ENCODE data around the gene MYBPH. TPM values are rescaled to one million over a fixed set of nuclear protein-coding genes. Genes with fewer than 3 reads are reported as not detected.

The MYBPH gene
- total RNA-seq, 4 donors from 2014 or later, result not detected

DNA sequence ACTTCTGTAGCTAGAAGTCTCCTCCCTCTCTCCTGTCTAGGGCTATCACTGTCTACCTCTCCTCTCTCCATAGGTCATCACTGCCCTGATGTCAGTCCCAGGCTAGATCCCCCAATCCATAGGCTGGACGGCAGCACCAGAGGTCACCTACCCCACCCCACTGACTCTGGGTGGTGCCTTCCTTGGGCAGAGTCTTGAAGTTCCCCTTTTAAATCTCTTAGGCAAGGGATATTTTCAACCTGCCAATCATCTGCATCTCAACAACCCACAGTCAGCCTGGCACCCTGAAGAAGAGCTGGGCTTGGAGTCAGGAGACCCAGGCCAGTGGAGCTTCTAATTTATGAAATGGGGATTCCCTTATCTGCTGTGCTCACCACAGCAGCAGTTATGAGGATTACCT, 13.2 kb downstream of the MYBPH start:
- no peaks in the 10 kb centered on the region for H3K36me3 ChIP-seq
- intact Hi-C loops (cut with DNase I), result no loop called here
- DNase-seq, result no peak
- H3K9me3 ChIP-seq, result peaks cover 0 to 6% (median 4%) of the 10 kb centered on the region in 3 donors
- no peak overlapping the region for H3K4me3 ChIP-seq
- WGBS, 2 donors, result 58% methylated on average over 1 of the region's 1 CpG; no CpG with 5 or more reads in 1 of the 2 donors
- H3K27ac ChIP-seq, result no peak overlapping the region
- TF ChIP-seq, protein P1, sequence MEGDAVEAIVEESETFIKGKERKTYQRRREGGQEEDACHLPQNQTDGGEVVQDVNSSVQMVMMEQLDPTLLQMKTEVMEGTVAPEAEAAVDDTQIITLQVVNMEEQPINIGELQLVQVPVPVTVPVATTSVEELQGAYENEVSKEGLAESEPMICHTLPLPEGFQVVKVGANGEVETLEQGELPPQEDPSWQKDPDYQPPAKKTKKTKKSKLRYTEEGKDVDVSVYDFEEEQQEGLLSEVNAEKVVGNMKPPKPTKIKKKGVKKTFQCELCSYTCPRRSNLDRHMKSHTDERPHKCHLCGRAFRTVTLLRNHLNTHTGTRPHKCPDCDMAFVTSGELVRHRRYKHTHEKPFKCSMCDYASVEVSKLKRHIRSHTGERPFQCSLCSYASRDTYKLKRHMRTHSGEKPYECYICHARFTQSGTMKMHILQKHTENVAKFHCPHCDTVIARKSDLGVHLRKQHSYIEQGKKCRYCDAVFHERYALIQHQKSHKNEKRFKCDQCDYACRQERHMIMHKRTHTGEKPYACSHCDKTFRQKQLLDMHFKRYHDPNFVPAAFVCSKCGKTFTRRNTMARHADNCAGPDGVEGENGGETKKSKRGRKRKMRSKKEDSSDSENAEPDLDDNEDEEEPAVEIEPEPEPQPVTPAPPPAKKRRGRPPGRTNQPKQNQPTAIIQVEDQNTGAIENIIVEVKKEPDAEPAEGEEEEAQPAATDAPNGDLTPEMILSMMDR (IDR thresholded peaks at IDR 0.05), result no peak
- TF ChIP-seq POLR2A (IDR thresholded peaks at IDR 0.05), result no peak
- no peaks in the 10 kb centered on the region for H3K4me1 ChIP-seq
- peaks cover 0 to 31% (median 0%) of the 10 kb centered on the region in 4 donors for H3K27me3 ChIP-seq

DNA sequence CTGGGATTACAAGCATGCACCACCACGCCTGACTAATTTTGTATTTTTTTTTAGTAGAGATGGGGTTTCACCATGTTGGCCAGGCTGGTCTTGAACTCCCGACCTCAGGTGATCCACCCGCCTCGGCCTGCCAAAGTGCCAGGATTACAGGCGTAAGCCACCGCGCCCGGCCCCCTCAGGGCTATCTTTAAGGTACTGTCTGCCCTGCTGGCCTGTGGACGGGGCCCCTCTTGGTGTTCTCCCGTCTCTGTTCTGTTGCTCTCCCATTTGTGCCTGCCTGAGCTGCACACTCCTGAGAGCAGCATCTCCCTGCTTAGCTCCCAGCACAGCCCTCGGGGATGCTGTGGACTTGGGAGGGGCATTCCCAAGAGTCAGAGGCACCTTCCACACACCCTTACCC, 13.9 kb downstream of the MYBPH start:
- 79 to 100% methylated on average over 4 to 10 of the region's 11 CpGs for WGBS, 2 donors
- no peak overlapping the region for H3K27ac ChIP-seq
- DNase-seq, result no peak

DNA sequence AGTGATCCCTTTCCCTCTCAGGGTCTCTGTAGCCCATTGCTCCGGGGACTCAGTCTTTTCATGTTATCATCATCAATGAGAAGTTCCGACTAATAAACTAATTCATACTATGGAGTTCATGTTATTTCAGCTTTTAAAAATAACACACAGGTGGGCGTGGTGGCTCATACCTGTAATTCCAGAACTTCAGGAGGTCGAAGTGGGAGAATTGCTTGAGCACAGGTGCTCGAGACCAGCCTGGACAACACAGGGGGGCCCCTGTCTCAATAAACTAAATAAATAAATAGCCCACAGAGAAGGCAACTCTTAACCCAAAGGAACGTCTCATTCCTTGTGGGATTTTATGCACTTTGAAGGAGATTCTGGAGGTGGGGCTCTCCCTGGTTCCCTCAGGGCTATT, 14.5 kb downstream of the MYBPH start:
- DNase-seq, result no peak
- TF ChIP-seq, protein P1 (IDR thresholded peaks at IDR 0.05), result no peak
- no peak for TF ChIP-seq POLR2A (IDR thresholded peaks at IDR 0.05)
- WGBS, 2 donors, result 47 to 80% methylated on average over 4 to 5 of the region's 6 CpGs

More for the DNA sequence above, 13.9 kb downstream of the MYBPH start:
- intact Hi-C loops (cut with DNase I), result no loop called here
- Histone ChIP-seq H3K4me3 (no peak overlapping the region), H3K9me3 (peaks cover 0 to 6% (median 4%) of the 10 kb centered on the region in 3 donors), H3K27me3 (peaks cover 0 to 27% (median 0%) of the 10 kb centered on the region in 4 donors), H3K4me1 (no peaks in the 10 kb centered on the region), H3K36me3 (no peaks in the 10 kb centered on the region)
- TF ChIP-seq, protein P1 (IDR thresholded peaks at IDR 0.05), result no peak
- no peak for TF ChIP-seq POLR2A (IDR thresholded peaks at IDR 0.05)

DNA sequence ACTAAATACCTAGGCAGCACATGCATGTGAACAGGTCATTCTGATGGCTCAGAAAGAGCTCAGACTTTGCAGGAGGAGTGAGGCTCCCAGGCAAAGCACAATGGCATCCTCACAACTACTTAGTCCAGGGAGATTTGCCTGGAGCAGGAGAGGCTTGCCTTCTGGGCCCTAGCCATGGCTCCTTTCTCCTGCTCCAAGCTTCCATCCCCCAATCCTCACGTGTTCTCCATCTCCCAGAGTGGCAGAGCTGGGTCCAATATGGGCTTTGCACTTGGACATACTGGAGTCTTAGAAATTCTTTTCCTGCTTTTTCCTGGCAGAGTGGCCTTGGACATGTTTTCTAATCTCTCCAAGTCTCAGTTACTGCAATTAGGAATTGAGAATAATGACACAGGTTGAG, 15.8 kb downstream of the MYBPH start:
- Histone ChIP-seq H3K9me3 (peaks cover 0 to 6% (median 4%) of the 10 kb centered on the region in 3 donors), H3K27me3 (peaks cover 0 to 38% (median 0%) of the 10 kb centered on the region in 4 donors), H3K4me3 (no peak overlapping the region), H3K36me3 (no peaks in the 10 kb centered on the region), H3K4me1 (no peaks in the 10 kb centered on the region), H3K27ac (no peak overlapping the region)
- WGBS, 2 donors, result 50 to 63% methylated on average over 1 of the region's 1 CpG
- TF ChIP-seq, protein P1 (IDR thresholded peaks at IDR 0.05), result no peak
- no peak for TF ChIP-seq POLR2A (IDR thresholded peaks at IDR 0.05)
- intact Hi-C loops (cut with DNase I), result no loop called here
- DNase-seq, result no peak

More for the DNA sequence above, 14.5 kb downstream of the MYBPH start:
- Histone ChIP-seq H3K9me3 (peaks cover 0 to 6% (median 4%) of the 10 kb centered on the region in 3 donors), H3K4me1 (no peaks in the 10 kb centered on the region), H3K36me3 (no peaks in the 10 kb centered on the region), H3K27me3 (peaks cover 0 to 28% (median 0%) of the 10 kb centered on the region in 4 donors), H3K27ac (no peak overlapping the region), H3K4me3 (no peak overlapping the region)
- intact Hi-C loops (cut with DNase I), result no loop called here

DNA sequence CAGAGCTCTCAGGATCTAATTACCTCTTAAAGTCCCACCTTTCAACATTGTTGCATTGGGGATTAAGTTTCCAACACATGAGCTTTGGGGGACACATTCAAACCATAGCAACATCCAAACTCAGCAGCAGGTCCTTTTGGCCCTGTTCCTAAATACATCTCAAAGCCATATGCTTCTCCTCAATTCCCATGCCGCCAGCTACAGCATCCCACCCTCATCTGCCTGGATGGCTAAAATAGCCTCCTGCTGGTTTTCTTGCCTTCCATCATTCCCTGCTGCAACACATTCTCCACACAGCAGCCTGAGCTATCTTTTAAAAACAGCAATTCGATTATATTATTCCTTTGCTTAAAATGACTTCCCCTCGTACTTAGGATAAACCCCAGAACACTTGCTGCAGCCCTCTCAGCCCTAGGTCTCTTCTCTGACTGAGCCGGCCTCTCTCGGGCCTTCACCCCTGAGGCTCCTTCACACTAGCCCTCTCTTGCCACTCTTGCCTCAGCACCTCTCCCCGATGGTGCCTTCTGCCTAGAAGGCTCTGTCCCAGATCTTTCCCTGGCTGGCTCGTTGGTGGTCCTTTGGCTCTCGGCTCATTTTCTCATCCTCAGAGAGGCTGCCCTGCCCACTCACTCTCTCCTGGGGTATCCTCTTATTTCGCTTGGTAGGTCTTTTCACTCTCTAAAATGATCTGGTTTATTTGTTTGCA, 16.5 kb downstream of the MYBPH start:
- 74 to 84% methylated on average over 9 of the region's 9 CpGs for WGBS, 2 donors
- no peak for TF ChIP-seq POLR2A (IDR thresholded peaks at IDR 0.05)
- TF ChIP-seq, protein P1 (IDR thresholded peaks at IDR 0.05), result no peak
- Histone ChIP-seq H3K36me3 (no peaks in the 10 kb centered on the region), H3K27ac (no peak overlapping the region), H3K4me1 (peaks cover 0 to 6% (median 3%) of the 10 kb centered on the region in 3 donors), H3K27me3 (peaks cover 0 to 38% (median 0%) of the 10 kb centered on the region in 4 donors), H3K4me3 (no peak overlapping the region), H3K9me3 (peaks cover 0 to 6% (median 4%) of the 10 kb centered on the region in 3 donors)
- intact Hi-C loops (cut with DNase I), result no loop called here
- no peak for DNase-seq
